Esophagus muscularis mucosa (tissue), 4 donors: ENCODE measurements around the gene UBA6. TPM values are rescaled to one million over a fixed set of nuclear protein-coding genes. Genes with fewer than 3 reads are reported as not detected.

Experiments used
- DNase-seq: peaks from one replicate; pipeline ENCODE4 v3.0.0-alpha.2; 2017; ENCODE audit errors: extremely low spot score
- H3K27ac ChIP-seq, 4 donors: fragments of 200-600 bp; sonication (generic); replicated peaks in 1 of 4; 1 replicate in 3 of 4; 2 replicates in 1 of 4; pipeline ENCODE4 v1.5.1; 2016 to 2019; ENCODE audit warnings: mild to moderate bottlenecking in 1 of 4
- H3K27me3 ChIP-seq, 4 donors: fragments of 200-600 bp; sonication (generic); one replicate each; pipeline versions ENCODE4 v1.5.1 to v1.6.0; 2016 to 2019
- H3K36me3 ChIP-seq, 4 donors: fragments of 200-600 bp; sonication (generic); one replicate each; pipeline ENCODE4 v1.5.1; 2016 to 2019
- H3K4me1 ChIP-seq, 4 donors: fragments of 200-600 bp; sonication (generic); one replicate each; pipeline ENCODE4 v1.5.1; 2016 to 2019
- H3K4me3 ChIP-seq, 4 donors: fragments of 200-600 bp; sonication (generic); 1 replicate in 2 of 4; 2 replicates in 2 of 4; pipeline ENCODE4 v1.5.1; 2016 to 2019; ENCODE audit warnings: mild to moderate bottlenecking in 4 of 4, moderate library complexity in 1 of 4
- H3K9me3 ChIP-seq, 4 donors: fragments of 200-600 bp; sonication (generic); 1 replicate in 3 of 4; 2 replicates in 1 of 4; pipeline ENCODE4 v1.5.1; 2016 to 2019
- CTCF ChIP-seq, 3 experiments: fragments of 200-600 bp in 2 of 3; fragments of 450-650 bp in 1 of 3; sonication (generic) in 2 of 3; IDR thresholded peaks; one replicate each; pipeline ENCODE4 v1.5.1; 2017 to 2019; ENCODE audit warnings: antibody characterized with exemption in 3 of 3, mild to moderate bottlenecking in 2 of 3, moderate library complexity in 1 of 3
- EP300 ChIP-seq: sonication (generic); formaldehyde crosslinking; IDR thresholded peaks from one replicate; pipeline ENCODE4 v1.6.1; 2017; ENCODE audit warnings: antibody characterized with exemption
- POLR2A ChIP-seq: fragments of 450-650 bp; IDR thresholded peaks from one replicate; pipeline ENCODE4 v1.6.1; 2017; ENCODE audit warnings: antibody characterized with exemption, moderate library complexity, mild to moderate bottlenecking, low read depth
- POLR2AphosphoS5 ChIP-seq, 2 donors: sonication (generic); formaldehyde crosslinking; IDR thresholded peaks; one replicate each; pipeline ENCODE4 v1.6.1; 2017; ENCODE audit warnings: antibody characterized with exemption in 2 of 2
- WGBS: methylation state at CpG from one replicate; pipeline ENCODE4 v1.1.5; 2018; 5-methylcytosine and 5-hydroxymethylcytosine counted together
- intact Hi-C: fragments of 100-400 bp; cut with DNase I; formaldehyde crosslinking; loops from one replicate; pipeline ENCODE4 v1.15.1; 2023
- total RNA-seq, 4 donors: library from RNA; depleted of rRNA; stranded (reverse); fragments of >200 nt; gene quantifications; one replicate each; pipeline versions ENCODE4 v1.1.0 to v1.2.1, GENCODE V29; 2016

Gene UBA6
- total RNA-seq, 4 donors from 2014 or later, result 18.8 to 40.9 (median 21.5) TPM

- no peak for TF ChIP-seq POLR2A
- TF ChIP-seq CTCF (IDR thresholded peaks at IDR 0.05), result no peak
- no peak for TF ChIP-seq EP300
- TF ChIP-seq POLR2AphosphoS5 (IDR thresholded peaks at IDR 0.05), result no peak
- no peaks in the 10 kb centered on the region for H3K27me3 ChIP-seq
- DNase-seq, result no peak
- no peak overlapping the region for H3K27ac ChIP-seq
- no peaks in the 10 kb centered on the region for H3K9me3 ChIP-seq
- 97% methylated on average over 9 of the region's 9 CpGs for WGBS
- peaks cover 0 to 19% (median 4%) of the 10 kb centered on the region in 4 donors for H3K36me3 ChIP-seq
- H3K4me1 ChIP-seq, result no peaks in the 10 kb centered on the region
- intact Hi-C loops, result no loop called here
- H3K4me3 ChIP-seq, result no peak overlapping the region
Observed at GRCh38 chr4:67721770-67722597, 21.0 kb upstream of the UBA6 start.

GRCh38 chr4:67721315-67721769, 20.4 kb upstream of the UBA6 start:
- WGBS, result 97% methylated on average over 3 of the region's 3 CpGs
- no peak overlapping the region for H3K4me3 ChIP-seq
- TF ChIP-seq EP300 (no peak), CTCF (IDR thresholded peaks at IDR 0.05) (no peak), POLR2AphosphoS5 (IDR thresholded peaks at IDR 0.05) (no peak)
- no peaks in the 10 kb centered on the region for H3K4me1 ChIP-seq
- H3K27me3 ChIP-seq, result no peaks in the 10 kb centered on the region
- H3K27ac ChIP-seq, result no peak overlapping the region
- no peaks in the 10 kb centered on the region for H3K9me3 ChIP-seq
- H3K36me3 ChIP-seq, result peaks cover 0 to 25% (median 4%) of the 10 kb centered on the region in 4 donors
- DNase-seq, result no peak
- intact Hi-C loops, result no loop called here

- peaks cover 0 to 28% (median 4%) of the 10 kb centered on the region in 4 donors for H3K36me3 ChIP-seq
- no peaks in the 10 kb centered on the region for H3K27me3 ChIP-seq
- H3K4me3 ChIP-seq, result no peak overlapping the region
- H3K9me3 ChIP-seq, result no peaks in the 10 kb centered on the region
- no peak overlapping the region for H3K27ac ChIP-seq
- no peak for DNase-seq
- WGBS, result 90% methylated on average over 3 of the region's 3 CpGs
- no peaks in the 10 kb centered on the region for H3K4me1 ChIP-seq
- intact Hi-C loops, result no loop called here
- TF ChIP-seq EP300, result no peak
- no peak for TF ChIP-seq POLR2AphosphoS5 (IDR thresholded peaks at IDR 0.05)
- TF ChIP-seq POLR2A, result no peak
- no peak for TF ChIP-seq CTCF (IDR thresholded peaks at IDR 0.05)
Observed at GRCh38 chr4:67719953-67720617, 19.1 kb upstream of the UBA6 start.

GRCh38 chr4:67718848-67719247, 17.9 kb upstream of the UBA6 start:
- Histone ChIP-seq H3K4me1 (no peaks in the 10 kb centered on the region), H3K9me3 (no peaks in the 10 kb centered on the region), H3K27me3 (no peaks in the 10 kb centered on the region), H3K27ac (no peak overlapping the region), H3K4me3 (no peak overlapping the region), H3K36me3 (peaks cover 0 to 28% (median 4%) of the 10 kb centered on the region in 4 donors)
- no peak for DNase-seq
- intact Hi-C loops, result no loop called here
- 100% methylated on average over 2 of the region's 2 CpGs for WGBS
- TF ChIP-seq CTCF (IDR thresholded peaks at IDR 0.05), result no peak
- TF ChIP-seq EP300, result no peak
- no peak for TF ChIP-seq POLR2AphosphoS5 (IDR thresholded peaks at IDR 0.05)
- no peak for TF ChIP-seq POLR2A
